Activated T-cell treated with anti-CD3 and anti-CD28 coated beads, Interleukin-2, amount 50 U/mL, for 4 hours (primary cell): ENCODE results near the gene NELFE. TPM values are rescaled to one million over a fixed set of nuclear protein-coding genes. Genes with fewer than 3 reads are reported as not detected.
"Not testable (repeated sequence)": the region's sequence is repeated elsewhere in the genome, so short reads cannot be mapped to it uniquely, and the experiment has no call there.

Experiments
- ATAC-seq, 2 donors: fragments of 200-7000 bp; cut with Tn5 transposase; one replicate each; pipeline ENCODE4 v1.10.0; 2021
- DNase-seq: peaks from one replicate; pipeline ENCODE4 v3.0.0-alpha.2; 2020
- H3K27me3 Mint-ChIP-seq: one replicate; pipeline ENCODE4 v1.8.0; 2021; ENCODE audit warnings: low read depth, mixed read lengths
- H3K36me3 Mint-ChIP-seq: one replicate; pipeline ENCODE4 v1.8.0; 2022; ENCODE audit warnings: mixed read lengths; ENCODE audit not compliant: insufficient read depth
- H3K4me1 Mint-ChIP-seq: one replicate; pipeline ENCODE4 v1.8.0; 2021; ENCODE audit warnings: low read depth, mixed read lengths
- H3K4me3 Mint-ChIP-seq: one replicate; pipeline ENCODE4 v1.8.0; 2021; ENCODE audit warnings: mild to moderate bottlenecking, moderate library complexity, mixed read lengths
- H3K9me3 Mint-ChIP-seq: one replicate; pipeline ENCODE4 v1.8.0; 2021; ENCODE audit warnings: mixed read lengths
- total RNA-seq, 3 donors: library from RNA; stranded (reverse); gene quantifications; one replicate each; pipeline ENCODE4 v1.2.1, GENCODE V29; 2021

Gene NELFE
- total RNA-seq, 3 donors from 2014 or later = 107 to 111 (median 109) TPM

DNA sequence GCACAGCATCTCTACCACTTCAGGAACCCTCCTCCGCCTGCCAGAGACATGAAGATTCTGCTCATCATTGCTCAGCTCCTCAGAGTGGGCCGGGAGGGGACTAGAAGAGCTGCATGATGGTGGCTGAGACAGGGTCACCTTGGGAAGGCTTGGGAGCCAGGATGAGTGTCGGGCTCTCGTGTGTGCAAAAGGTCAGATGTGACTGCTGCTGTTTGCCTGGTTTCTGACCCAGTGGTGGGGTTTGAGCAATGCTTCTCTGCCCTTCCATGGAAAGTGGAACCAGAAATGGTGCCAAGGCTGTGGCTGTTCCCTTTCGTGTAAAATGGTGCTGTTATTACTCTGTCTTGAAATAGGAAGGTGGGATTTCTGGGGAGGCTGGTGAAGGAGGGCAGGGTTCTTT lies 22.2 kb upstream of the NELFE start:
- not testable (repeated sequence) for ATAC-seq, DNase-seq, H3K27me3 Mint-ChIP-seq, H3K36me3 Mint-ChIP-seq, H3K4me3 Mint-ChIP-seq, H3K9me3 Mint-ChIP-seq, H3K4me1 Mint-ChIP-seq

DNA sequence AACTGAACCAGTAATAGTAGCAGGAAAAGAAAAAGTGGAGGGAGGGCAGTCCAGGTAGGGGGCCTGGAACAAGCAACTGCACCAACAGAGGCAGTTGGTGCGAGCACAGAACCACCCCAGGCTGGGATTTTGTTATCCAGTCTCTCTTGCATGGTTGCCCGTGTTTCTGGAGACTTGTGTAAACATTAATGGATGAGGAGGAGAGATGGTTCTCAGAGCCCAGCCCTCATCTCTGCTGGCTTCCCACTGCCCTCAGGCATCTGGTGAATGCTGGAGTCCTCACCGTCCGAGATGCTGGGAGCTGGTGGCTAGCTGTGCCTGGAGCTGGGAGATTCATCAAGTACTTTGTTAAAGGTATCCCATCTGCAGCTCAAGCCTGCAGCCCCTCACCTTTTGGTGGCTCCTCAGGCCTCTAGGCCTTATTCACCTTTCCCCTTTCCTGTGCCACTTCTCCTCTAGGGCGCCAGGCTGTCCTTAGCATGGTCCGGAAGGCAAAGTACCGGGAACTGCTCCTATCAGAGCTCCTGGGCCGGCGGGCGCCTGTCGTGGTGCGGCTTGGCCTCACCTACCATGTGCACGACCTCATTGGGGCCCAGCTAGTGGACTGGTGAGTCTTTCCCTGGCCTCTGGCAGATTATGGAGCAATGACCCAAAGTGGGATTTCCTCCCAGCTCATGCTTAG lies 21.6 kb upstream of the NELFE start:
- H3K4me3 Mint-ChIP-seq, H3K36me3 Mint-ChIP-seq, DNase-seq, ATAC-seq, H3K9me3 Mint-ChIP-seq, H3K27me3 Mint-ChIP-seq, H3K4me1 Mint-ChIP-seq: not testable (repeated sequence)

DNA sequence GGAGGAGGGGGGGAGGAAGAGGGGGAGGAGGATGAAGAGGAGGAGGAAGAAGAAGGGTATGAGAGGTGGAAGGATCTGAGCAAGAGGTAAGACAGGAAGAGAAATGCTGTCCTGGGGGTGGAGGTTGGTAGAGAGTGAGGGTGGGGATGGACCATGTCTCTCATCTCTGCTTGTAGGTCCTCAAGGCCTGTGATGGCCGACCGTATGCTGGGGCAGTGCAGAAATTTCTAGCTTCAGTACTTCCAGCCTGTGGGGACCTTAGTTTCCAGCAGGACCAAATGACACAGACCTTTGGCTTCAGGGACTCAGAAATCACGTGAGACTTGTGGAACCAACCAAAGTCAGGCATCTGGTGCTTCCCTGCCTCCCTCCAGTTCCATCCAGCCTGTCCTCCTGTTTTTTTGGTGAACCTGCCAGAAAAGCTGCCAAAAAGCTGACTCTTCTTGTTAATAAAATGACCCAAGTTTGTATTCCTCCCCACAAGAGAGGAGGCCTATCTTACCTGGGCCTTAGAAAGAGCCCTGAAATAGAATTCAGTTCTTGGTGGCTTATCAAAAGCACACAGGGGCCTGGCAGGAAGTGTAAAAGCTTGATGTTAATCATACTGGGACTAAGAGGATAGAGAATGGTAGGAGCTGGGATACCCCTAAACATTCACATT lies 20.6 kb upstream of the NELFE start:
- DNase-seq (no peak), ATAC-seq (no peak)
- Mint-ChIP-seq H3K36me3 (peaks cover 7% of the 10 kb centered on the region), H3K4me3 (no peak overlapping the region), H3K9me3 (no peaks in the 10 kb centered on the region), H3K4me1 (peaks cover 10% of the 10 kb centered on the region), H3K27me3 (no peaks in the 10 kb centered on the region)

DNA sequence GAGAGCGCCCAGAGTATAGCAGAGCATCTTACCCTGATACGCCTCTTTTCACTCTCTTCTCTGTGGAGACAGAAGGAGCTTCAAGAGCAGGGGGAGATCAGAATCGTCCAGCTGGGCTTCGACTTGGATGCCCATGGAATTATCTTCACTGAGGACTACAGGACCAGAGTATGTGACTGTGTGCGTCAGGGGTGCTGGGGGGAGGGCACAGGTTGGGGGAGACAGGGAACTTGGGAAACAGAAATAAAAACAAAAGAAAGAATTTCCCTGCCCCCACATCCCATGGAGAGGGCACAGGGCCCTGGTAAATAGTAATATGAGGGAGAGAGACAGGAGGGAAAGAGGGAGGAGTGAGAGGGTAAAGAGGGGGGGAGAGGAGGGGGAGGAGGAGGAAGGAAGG lies 20.1 kb upstream of the NELFE start:
- ATAC-seq (no peak), DNase-seq (no peak)
- no peaks in the 10 kb centered on the region for H3K9me3 Mint-ChIP-seq
- H3K4me3 Mint-ChIP-seq = no peak overlapping the region
- peaks cover 8% of the 10 kb centered on the region for H3K36me3 Mint-ChIP-seq
- no peaks in the 10 kb centered on the region for H3K27me3 Mint-ChIP-seq
- peaks cover 11% of the 10 kb centered on the region for H3K4me1 Mint-ChIP-seq

DNA sequence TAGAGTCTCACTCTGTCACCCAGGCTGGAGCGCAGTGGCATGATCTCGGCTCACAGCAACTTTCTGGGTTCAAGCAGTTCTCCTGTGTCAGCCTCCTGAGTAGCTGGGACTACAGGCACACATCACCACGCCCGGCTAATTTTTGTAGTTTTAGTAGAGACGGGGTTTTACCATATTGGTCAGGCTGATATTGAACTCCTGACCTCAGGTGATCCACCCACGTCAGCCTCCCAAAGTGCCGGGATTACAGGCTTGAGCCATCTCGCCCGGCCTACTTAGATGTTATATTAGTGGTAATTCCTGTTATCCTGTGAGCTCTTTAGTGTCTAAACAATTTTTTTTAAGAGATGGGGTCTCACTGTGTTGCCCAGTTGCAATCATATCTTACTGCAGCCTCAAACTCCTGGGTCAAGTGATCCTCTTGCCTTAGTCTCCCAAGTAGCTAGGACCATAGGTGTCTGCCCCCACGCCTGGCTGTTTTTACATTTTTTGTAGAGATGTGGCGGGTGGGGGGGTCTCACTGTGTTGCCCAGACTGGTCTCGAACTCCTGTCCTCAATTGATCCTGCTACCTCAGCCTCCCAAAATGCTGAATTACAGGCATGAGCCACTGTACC lies 19.2 kb upstream of the NELFE start:
- ATAC-seq = no peak
- Mint-ChIP-seq H3K27me3 (no peaks in the 10 kb centered on the region), H3K36me3 (peaks cover 12% of the 10 kb centered on the region), H3K4me1 (peaks cover 20% of the 10 kb centered on the region), H3K4me3 (no peak overlapping the region), H3K9me3 (no peaks in the 10 kb centered on the region)
- DNase-seq = no peak

DNA sequence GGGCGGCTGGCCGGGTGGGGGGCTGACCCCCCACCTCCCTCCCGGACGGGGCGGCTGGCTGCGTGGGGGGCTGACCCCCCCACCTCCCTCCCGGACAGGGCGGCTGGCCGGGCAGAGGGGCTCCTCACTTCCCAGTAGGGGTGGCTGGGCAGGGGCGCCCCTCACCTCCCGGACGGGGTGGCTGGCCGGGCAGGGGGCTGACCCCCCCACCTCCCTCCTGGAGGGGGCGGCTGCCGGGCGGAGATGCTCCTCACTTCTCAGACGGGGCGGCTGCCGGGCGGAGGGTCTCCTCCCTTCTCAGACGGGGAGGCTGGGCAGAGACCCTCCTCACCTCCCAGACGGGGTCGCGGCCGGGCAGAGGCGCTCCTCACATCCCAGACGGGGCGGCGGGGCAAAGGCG lies 17.3 kb upstream of the NELFE start:
- H3K4me3 Mint-ChIP-seq, DNase-seq, H3K27me3 Mint-ChIP-seq, H3K9me3 Mint-ChIP-seq, ATAC-seq: not testable (repeated sequence)
- Mint-ChIP-seq H3K36me3 (peaks cover 16% of the 10 kb centered on the region), H3K4me1 (peaks cover 28% of the 10 kb centered on the region)

DNA sequence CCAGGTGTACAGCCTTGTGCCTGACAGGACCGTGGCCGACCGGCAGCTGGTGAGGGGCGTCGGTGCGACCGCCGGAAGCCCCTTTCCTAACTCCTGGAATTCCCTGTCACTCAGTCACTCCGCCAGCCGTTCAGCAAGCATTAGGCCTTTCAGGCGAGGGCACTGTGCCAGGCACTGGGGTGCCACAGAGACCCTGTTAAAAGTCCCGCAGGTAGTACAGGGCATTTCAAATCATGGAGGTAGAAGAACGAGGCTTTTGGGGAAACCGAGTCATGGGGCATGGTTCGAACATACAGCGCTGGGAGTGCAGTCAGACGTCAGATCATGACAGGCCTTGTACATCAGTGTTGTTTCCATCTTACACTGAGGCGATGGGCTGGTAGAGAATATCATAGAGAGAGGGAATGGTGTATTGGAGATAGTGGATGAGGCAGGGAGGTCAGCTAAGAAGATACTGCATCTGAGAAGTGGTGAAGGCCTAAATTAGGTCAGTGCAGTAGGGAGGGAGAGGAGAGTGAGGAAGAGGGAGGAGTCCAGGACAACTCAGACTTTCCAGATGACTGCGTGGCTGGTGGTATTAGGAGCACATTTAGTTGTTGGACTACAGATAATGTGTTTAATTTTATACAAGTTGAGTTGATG lies 14.1 kb upstream of the NELFE start:
- peaks cover 20% of the 10 kb centered on the region for H3K36me3 Mint-ChIP-seq
- no peak for DNase-seq
- H3K9me3 Mint-ChIP-seq = no peaks in the 10 kb centered on the region
- peak overlapping the region; percentile 96 for H3K4me3 Mint-ChIP-seq
- H3K4me1 Mint-ChIP-seq = peaks cover 31% of the 10 kb centered on the region
- H3K27me3 Mint-ChIP-seq = no peaks in the 10 kb centered on the region
- no peak for ATAC-seq

DNA sequence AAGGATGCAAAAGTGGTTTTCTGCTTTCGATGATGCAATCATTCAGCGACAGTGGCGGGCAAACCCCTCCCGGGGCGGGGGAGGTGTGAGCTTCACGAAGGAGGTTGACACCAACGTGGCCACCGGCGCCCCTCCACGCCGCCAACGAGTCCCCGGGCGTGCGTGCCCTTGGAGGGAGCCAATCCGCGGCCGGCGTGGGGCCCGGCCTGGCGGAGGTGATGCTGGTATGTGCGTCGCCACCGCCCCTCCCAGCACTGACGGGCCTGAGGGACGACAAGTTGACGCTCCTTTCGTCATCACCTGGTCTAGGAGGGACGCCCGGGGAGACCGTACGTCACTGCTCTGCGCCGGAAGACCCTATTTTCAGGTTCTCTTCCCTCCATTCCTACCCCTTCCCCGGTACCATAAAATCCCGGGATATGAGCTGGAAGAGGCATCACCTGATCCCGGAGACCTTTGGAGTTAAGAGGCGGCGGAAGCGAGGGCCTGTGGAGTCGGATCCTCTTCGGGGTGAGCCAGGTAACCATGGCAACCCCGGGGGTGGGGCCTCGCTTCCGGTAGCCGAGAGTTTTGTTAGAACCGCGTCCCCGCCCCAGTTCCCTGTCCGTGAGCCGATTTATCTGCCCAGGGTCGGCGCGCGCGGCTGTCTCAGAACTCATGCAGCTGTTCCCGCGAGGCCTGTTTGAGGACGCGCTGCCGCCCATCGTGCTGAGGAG lies 13.4 kb upstream of the NELFE start, which contains the start of gene DXO:
TSS of gene DXO (minus strand) at position 146 of the 716 bp plus-strand sequence. CDS start 463 bp downstream, outside the sequence.
- no peaks in the 10 kb centered on the region for H3K9me3 Mint-ChIP-seq

DNA sequence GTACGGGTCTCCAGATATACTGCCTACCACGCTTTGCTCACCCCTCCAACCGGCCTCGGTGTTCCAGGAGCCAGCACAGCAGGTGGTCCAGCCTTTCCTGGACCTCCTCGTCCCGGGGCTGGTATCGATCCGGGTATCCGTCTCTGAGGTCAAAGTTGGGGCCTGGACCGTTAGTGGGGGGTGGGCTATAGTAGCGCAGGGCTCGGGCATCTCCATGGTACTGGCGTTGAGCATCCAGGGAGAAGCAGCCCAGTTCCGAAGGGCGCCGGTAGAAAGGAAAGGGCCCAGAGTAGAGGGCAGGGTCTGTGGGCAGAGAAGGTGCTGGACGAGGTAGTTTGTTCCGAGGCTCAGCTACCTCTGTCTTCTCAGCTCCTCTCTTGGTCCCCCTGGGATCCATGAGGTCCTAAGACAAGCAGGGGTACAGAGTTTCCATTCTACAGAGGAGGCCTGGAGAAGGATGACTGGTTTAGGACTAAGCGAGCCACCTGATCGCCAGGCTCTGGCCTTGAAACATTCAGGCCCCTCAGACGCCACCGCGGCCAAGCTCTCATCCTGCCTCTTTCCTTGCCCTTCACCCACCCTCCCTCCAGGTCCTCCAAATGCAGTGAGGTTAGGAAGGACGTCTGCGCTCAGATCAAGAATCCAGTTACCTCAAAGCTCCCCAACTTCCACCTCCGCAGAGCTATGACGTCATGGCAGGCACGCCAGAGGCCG lies 12.7 kb upstream of the NELFE start:
- peaks cover 31% of the 10 kb centered on the region for H3K4me1 Mint-ChIP-seq
- DNase-seq (no peak), ATAC-seq (no peak)
- H3K4me3 Mint-ChIP-seq = peak overlapping the region; percentile 96
- no peaks in the 10 kb centered on the region for H3K9me3 Mint-ChIP-seq
- H3K27me3 Mint-ChIP-seq = no peaks in the 10 kb centered on the region
- peaks cover 32% of the 10 kb centered on the region for H3K36me3 Mint-ChIP-seq

More for the DNA sequence above, 13.4 kb upstream of the NELFE start, which contains the start of gene DXO:
- H3K36me3 Mint-ChIP-seq = peaks cover 27% of the 10 kb centered on the region
- no peaks in the 10 kb centered on the region for H3K27me3 Mint-ChIP-seq
- peak; percentile 97 for DNase-seq
- ATAC-seq = peak; percentile 96 to 97
- H3K4me1 Mint-ChIP-seq = peaks cover 31% of the 10 kb centered on the region
- H3K4me3 Mint-ChIP-seq = peak within 1 kb of the TSS; percentile 96

DNA sequence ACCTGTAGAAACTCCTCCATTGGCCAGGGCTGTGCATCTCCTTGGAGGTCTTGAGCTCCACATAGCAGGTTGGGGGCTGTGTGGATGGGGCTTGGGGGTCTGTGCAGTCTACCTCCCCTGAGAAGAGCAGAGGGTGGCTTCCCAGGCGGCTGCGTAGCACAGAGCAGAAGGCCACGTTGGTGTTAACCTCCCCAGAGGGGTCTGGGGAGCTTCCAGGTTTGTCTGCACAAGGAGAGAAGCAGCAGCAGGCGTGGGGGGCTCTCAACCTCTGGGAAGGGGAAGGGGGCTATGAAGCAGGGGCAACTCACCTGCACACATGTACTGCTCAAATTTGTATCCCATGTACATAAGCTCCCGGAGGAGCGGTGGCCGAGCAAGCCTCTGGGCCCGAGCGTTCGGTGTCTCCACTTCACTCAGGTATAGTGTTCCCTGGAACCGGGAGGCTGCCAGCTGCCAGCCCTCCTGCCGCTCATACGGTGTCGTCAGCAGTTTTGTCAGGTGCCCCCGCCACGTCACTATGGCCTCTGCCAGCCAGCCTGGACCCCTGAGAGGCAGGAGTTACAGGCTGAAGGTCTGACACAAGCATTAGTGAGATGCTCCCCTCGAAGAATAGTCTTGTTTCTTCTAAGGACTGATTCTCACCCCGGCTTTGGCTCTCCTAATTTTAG lies 12.0 kb upstream of the NELFE start:
- Mint-ChIP-seq H3K36me3 (peaks cover 34% of the 10 kb centered on the region), H3K27me3 (no peaks in the 10 kb centered on the region), H3K4me1 (peaks cover 31% of the 10 kb centered on the region), H3K4me3 (peak overlapping the region; percentile 96), H3K9me3 (no peaks in the 10 kb centered on the region)
- no peak for DNase-seq
- ATAC-seq = no peak

DNA sequence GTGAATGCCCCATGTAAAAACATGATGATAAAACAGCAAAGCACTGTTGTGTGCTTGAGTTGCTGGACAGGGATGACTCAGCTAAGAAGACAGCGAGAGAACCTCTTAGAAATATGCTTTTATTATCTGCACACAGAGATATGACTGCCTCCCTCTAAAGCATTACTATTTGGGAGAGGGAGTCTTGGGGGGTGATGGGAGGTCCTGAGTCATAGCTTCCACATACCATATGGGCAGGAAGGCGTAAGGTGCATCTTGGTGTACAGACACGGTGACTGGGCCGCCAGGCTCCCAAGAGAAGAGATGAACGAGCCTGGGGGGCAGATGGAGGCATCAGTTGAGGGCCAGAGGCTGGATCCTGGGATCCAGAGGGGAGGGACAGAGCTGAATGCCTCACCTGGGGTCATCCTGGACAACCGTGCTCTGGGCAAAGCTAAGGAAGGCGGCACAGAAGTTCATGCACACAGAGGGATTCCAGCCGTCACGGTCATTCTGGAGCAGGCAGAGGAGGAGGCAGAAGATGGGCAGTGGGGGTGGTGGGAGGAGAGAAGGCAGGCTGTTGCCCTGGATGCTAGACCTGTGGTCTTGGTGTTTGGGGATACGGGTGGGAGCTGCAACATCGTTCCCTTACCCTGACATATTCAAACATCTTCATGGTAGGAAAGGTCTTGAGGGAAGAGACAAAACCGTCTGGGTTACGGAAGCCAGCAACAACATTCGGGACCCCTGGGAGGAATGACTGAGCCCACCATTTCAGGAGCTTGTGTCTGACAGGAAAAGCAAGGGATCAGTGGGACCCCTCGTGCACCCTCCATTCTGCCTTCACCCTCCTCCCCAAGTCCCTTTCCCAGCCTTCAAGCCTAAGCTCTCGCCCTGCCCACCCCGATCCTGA lies 11.2 kb upstream of the NELFE start:
- DNase-seq (no peak), ATAC-seq (no peak)
- Mint-ChIP-seq H3K36me3 (peaks cover 36% of the 10 kb centered on the region), H3K4me3 (peak overlapping the region; percentile 96), H3K27me3 (no peaks in the 10 kb centered on the region), H3K4me1 (peaks cover 31% of the 10 kb centered on the region), H3K9me3 (no peaks in the 10 kb centered on the region)
